ENCODE results near the gene LRIG3.

DNA sequence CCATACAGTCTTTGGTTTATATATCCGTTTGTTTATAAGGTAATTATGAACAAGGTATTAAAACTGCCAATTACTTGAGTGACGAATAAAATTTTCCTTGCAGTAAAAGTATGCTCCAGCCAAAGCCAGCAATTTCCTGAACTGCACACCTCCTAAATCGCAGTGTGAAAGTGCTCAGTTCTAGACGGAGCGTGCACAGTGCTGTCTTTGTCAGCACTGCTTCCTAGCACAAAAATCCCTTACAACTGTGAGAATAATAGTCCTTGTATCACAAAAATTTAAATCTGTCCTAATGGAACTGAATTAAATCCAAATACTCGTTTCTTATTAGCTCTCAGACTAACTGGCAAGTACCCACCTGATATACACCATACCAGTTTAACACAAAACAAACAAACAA, 26.3 kb downstream of the LRIG3 start:
- TF ChIP-seq, protein P1, sequence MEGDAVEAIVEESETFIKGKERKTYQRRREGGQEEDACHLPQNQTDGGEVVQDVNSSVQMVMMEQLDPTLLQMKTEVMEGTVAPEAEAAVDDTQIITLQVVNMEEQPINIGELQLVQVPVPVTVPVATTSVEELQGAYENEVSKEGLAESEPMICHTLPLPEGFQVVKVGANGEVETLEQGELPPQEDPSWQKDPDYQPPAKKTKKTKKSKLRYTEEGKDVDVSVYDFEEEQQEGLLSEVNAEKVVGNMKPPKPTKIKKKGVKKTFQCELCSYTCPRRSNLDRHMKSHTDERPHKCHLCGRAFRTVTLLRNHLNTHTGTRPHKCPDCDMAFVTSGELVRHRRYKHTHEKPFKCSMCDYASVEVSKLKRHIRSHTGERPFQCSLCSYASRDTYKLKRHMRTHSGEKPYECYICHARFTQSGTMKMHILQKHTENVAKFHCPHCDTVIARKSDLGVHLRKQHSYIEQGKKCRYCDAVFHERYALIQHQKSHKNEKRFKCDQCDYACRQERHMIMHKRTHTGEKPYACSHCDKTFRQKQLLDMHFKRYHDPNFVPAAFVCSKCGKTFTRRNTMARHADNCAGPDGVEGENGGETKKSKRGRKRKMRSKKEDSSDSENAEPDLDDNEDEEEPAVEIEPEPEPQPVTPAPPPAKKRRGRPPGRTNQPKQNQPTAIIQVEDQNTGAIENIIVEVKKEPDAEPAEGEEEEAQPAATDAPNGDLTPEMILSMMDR (IDR thresholded peaks at IDR 0.05), result no peak
- TF ChIP-seq POLR2A (IDR thresholded peaks at IDR 0.05), result no peak

Data from prostate gland (tissue), 2 donors.